ENCODE results near the gene C16orf78. TPM values are rescaled to one million over a fixed set of nuclear protein-coding genes. Genes with fewer than 3 reads are reported as not detected.
A peak's percentile ranks its signal among the peaks of the same experiment; 100 is the strongest.
"Not testable (repeated sequence)": the region's sequence is repeated elsewhere in the genome, so short reads cannot be mapped to it uniquely, and the experiment has no call there.

The C16orf78 gene
- total and polyA plus RNA-seq, 7 experiments from 2014 or later, result not detected

GRCh38 chr16:49354101-49354500, 19.5 kb upstream of the C16orf78 start:
- POLR2A ChIA-PET, result no interaction called here
- no peak overlapping the region for H3K27ac Mint-ChIP-seq
- H3K9me3 Mint-ChIP-seq, result peaks cover 0 to 4% (median 0%) of the 10 kb centered on the region in 11 donors

GRCh38 chr16:49354991-49355390, 18.6 kb upstream of the C16orf78 start:
- Histone ChIP-seq H3K36me3 (ENCODE audit: control insufficient read depth in 2 of 3, insufficient read depth in 3 of 3, low read length in 3 of 3) (no peaks in the 10 kb centered on the region), H3K27ac (ENCODE audit: low read depth, low read length) (no peak overlapping the region), H3K9me3 (ENCODE audit: control insufficient read depth in 2 of 3, low read length in 3 of 3) (no peaks in the 10 kb centered on the region), H3K27me3 (ENCODE audit: control insufficient read depth in 2 of 2, insufficient read depth in 2 of 2, low read length in 2 of 2) (no peaks in the 10 kb centered on the region), H3K4me3 (ENCODE audit: low read length) (no peak overlapping the region), H3K4me1 (ENCODE audit: control insufficient read depth in 2 of 2, insufficient read depth in 2 of 2, low read length in 2 of 2) (no peaks in the 10 kb centered on the region)
- no peak overlapping the region for H3K27ac Mint-ChIP-seq
- ATAC-seq, result no peak
- ChIA-PET CTCF (no interaction called here), POLR2A (no interaction called here)
- no peak for DNase-seq
- H3K36me3 Mint-ChIP-seq, result no peaks in the 10 kb centered on the region
- H3K27me3 Mint-ChIP-seq, result peaks cover 2 to 30% (median 23%) of the 10 kb centered on the region in 5 donors
- H3K4me3 Mint-ChIP-seq, result no peak overlapping the region
- peaks cover 0 to 7% (median 4%) of the 10 kb centered on the region in 7 donors for H3K4me1 Mint-ChIP-seq
- H3K9me3 Mint-ChIP-seq, result peaks cover 0 to 4% (median 0%) of the 10 kb centered on the region in 11 donors
- intact Hi-C loops (cut with micrococcal nuclease), result no loop called here

More at GRCh38 chr16:49354101-49354500, 19.5 kb upstream of the C16orf78 start:
- Histone ChIP-seq H3K36me3 (ENCODE audit: control insufficient read depth in 2 of 3, insufficient read depth in 3 of 3, low read length in 3 of 3) (no peaks in the 10 kb centered on the region), H3K9me3 (ENCODE audit: control insufficient read depth in 2 of 3, low read length in 3 of 3) (no peaks in the 10 kb centered on the region), H3K27ac (ENCODE audit: low read depth, low read length) (no peak overlapping the region), H3K4me3 (ENCODE audit: low read length) (no peak overlapping the region), H3K27me3 (ENCODE audit: control insufficient read depth in 2 of 2, insufficient read depth in 2 of 2, low read length in 2 of 2) (no peaks in the 10 kb centered on the region), H3K4me1 (ENCODE audit: control insufficient read depth in 2 of 2, insufficient read depth in 2 of 2, low read length in 2 of 2) (no peaks in the 10 kb centered on the region)
- DNase-seq (no peak), ATAC-seq (no peak)
- Mint-ChIP-seq H3K27me3 (peaks cover 2 to 31% (median 23%) of the 10 kb centered on the region in 5 donors), H3K4me3 (no peak overlapping the region), H3K36me3 (no peaks in the 10 kb centered on the region), H3K4me1 (peaks cover 0 to 7% (median 4%) of the 10 kb centered on the region in 7 donors)
- intact Hi-C loops (cut with micrococcal nuclease), result no loop called here
- CTCF ChIA-PET, result no interaction called here

- CTCF ChIA-PET, result no interaction called here
- intact Hi-C loops (cut with micrococcal nuclease), result no loop called here
- Mint-ChIP-seq H3K4me1 (no peaks in the 10 kb centered on the region), H3K9me3 (no peaks in the 10 kb centered on the region), H3K27me3 (peaks cover 0 to 19% (median 13%) of the 10 kb centered on the region in 5 donors), H3K27ac (peak overlapping the region in 1 of 9 donors; percentile 74), H3K4me3 (no peak overlapping the region), H3K36me3 (no peaks in the 10 kb centered on the region)
- ATAC-seq, result no peak
- H3K4me1 ChIP-seq (ENCODE audit: control insufficient read depth in 2 of 2, insufficient read depth in 2 of 2, low read length in 2 of 2), result no peaks in the 10 kb centered on the region
- H3K4me3 ChIP-seq (ENCODE audit: low read length), result no peak overlapping the region
- no peak overlapping the region for H3K27ac ChIP-seq (ENCODE audit: low read depth, low read length)
- no peaks in the 10 kb centered on the region for H3K9me3 ChIP-seq (ENCODE audit: control insufficient read depth in 2 of 3, low read length in 3 of 3)
- POLR2A ChIA-PET, result no interaction called here
- H3K36me3 ChIP-seq (ENCODE audit: control insufficient read depth in 2 of 3, insufficient read depth in 3 of 3, low read length in 3 of 3), result no peaks in the 10 kb centered on the region
- no peaks in the 10 kb centered on the region for H3K27me3 ChIP-seq (ENCODE audit: control insufficient read depth in 2 of 2, insufficient read depth in 2 of 2, low read length in 2 of 2)
- no peak for DNase-seq
These were observed 17.5 kb upstream of the C16orf78 start for GRCh38 chr16:49355933-49356665.

- H3K27me3 Mint-ChIP-seq, result peaks cover 0 to 12% (median 10%) of the 10 kb centered on the region in 5 donors
- no peaks in the 10 kb centered on the region for H3K9me3 Mint-ChIP-seq
- Histone ChIP-seq H3K4me1 (ENCODE audit: control insufficient read depth in 2 of 2, insufficient read depth in 2 of 2, low read length in 2 of 2) (no peaks in the 10 kb centered on the region), H3K4me3 (ENCODE audit: low read length) (no peak overlapping the region), H3K27ac (ENCODE audit: low read depth, low read length) (no peak overlapping the region), H3K27me3 (ENCODE audit: control insufficient read depth in 2 of 2, insufficient read depth in 2 of 2, low read length in 2 of 2) (no peaks in the 10 kb centered on the region), H3K36me3 (ENCODE audit: control insufficient read depth in 2 of 3, insufficient read depth in 3 of 3, low read length in 3 of 3) (no peaks in the 10 kb centered on the region), H3K9me3 (ENCODE audit: control insufficient read depth in 2 of 3, low read length in 3 of 3) (no peaks in the 10 kb centered on the region)
- ATAC-seq, result no peak
- H3K4me3 Mint-ChIP-seq, result no peak overlapping the region
- H3K36me3 Mint-ChIP-seq, result no peaks in the 10 kb centered on the region
- no peaks in the 10 kb centered on the region for H3K4me1 Mint-ChIP-seq
- no peak for DNase-seq
- CTCF ChIA-PET, result no interaction called here
- POLR2A ChIA-PET, result no interaction called here
- intact Hi-C loops (cut with micrococcal nuclease), result no loop called here
- H3K27ac Mint-ChIP-seq, result no peak overlapping the region
These were observed 16.7 kb upstream of the C16orf78 start for GRCh38 chr16:49356728-49357488.

- Histone ChIP-seq H3K36me3 (ENCODE audit: control insufficient read depth in 2 of 3, insufficient read depth in 3 of 3, low read length in 3 of 3) (no peaks in the 10 kb centered on the region), H3K27ac (ENCODE audit: low read depth, low read length) (no peak overlapping the region), H3K27me3 (ENCODE audit: control insufficient read depth in 2 of 2, insufficient read depth in 2 of 2, low read length in 2 of 2) (no peaks in the 10 kb centered on the region), H3K9me3 (ENCODE audit: control insufficient read depth in 2 of 3, low read length in 3 of 3) (no peaks in the 10 kb centered on the region), H3K4me3 (ENCODE audit: low read length) (no peak overlapping the region), H3K4me1 (ENCODE audit: control insufficient read depth in 2 of 2, insufficient read depth in 2 of 2, low read length in 2 of 2) (no peaks in the 10 kb centered on the region)
- DNase-seq (no peak), ATAC-seq (no peak)
- intact Hi-C loops (cut with micrococcal nuclease), result no loop called here
- Mint-ChIP-seq H3K4me3 (no peak overlapping the region), H3K27ac (no peak overlapping the region), H3K36me3 (no peaks in the 10 kb centered on the region), H3K27me3 (peaks cover 0 to 4% (median 4%) of the 10 kb centered on the region in 5 donors), H3K9me3 (peaks cover 0 to 5% (median 0%) of the 10 kb centered on the region in 11 donors), H3K4me1 (no peaks in the 10 kb centered on the region)
- ChIA-PET CTCF (no interaction called here), POLR2A (no interaction called here)
These were observed 14.0 kb upstream of the C16orf78 start for GRCh38 chr16:49359591-49359990.

GRCh38 chr16:49361731-49362130, 11.9 kb upstream of the C16orf78 start:
- DNase-seq; H3K4me1 Mint-ChIP-seq; H3K4me3 Mint-ChIP-seq; H3K9me3 Mint-ChIP-seq; CTCF ChIA-PET; POLR2A ChIA-PET; H3K27me3 Mint-ChIP-seq; intact Hi-C loops (cut with micrococcal nuclease); H3K27ac ChIP-seq (ENCODE audit: low read depth, low read length); H3K9me3 ChIP-seq (ENCODE audit: control insufficient read depth in 2 of 3, low read length in 3 of 3); H3K27me3 ChIP-seq (ENCODE audit: control insufficient read depth in 2 of 2, insufficient read depth in 2 of 2, low read length in 2 of 2); H3K36me3 Mint-ChIP-seq; H3K27ac Mint-ChIP-seq; H3K36me3 ChIP-seq (ENCODE audit: control insufficient read depth in 2 of 3, insufficient read depth in 3 of 3, low read length in 3 of 3); H3K4me1 ChIP-seq (ENCODE audit: control insufficient read depth in 2 of 2, insufficient read depth in 2 of 2, low read length in 2 of 2); H3K4me3 ChIP-seq (ENCODE audit: low read length); ATAC-seq: not testable (repeated sequence)

GRCh38 chr16:49362230-49362629, 11.4 kb upstream of the C16orf78 start:
- peaks cover 0 to 5% (median 0%) of the 10 kb centered on the region in 11 donors for H3K9me3 Mint-ChIP-seq
- no peaks in the 10 kb centered on the region for H3K27me3 ChIP-seq (ENCODE audit: control insufficient read depth in 2 of 2, insufficient read depth in 2 of 2, low read length in 2 of 2)
- CTCF ChIA-PET, result no interaction called here
- no peaks in the 10 kb centered on the region for H3K36me3 ChIP-seq (ENCODE audit: control insufficient read depth in 2 of 3, insufficient read depth in 3 of 3, low read length in 3 of 3)
- peaks cover 0 to 4% (median 1%) of the 10 kb centered on the region in 5 donors for H3K27me3 Mint-ChIP-seq
- H3K27ac Mint-ChIP-seq, result no peak overlapping the region
- no peaks in the 10 kb centered on the region for H3K4me1 ChIP-seq (ENCODE audit: control insufficient read depth in 2 of 2, insufficient read depth in 2 of 2, low read length in 2 of 2)
- no peak overlapping the region for H3K4me3 ChIP-seq (ENCODE audit: low read length)
- intact Hi-C loops (cut with micrococcal nuclease), result no loop called here
- H3K4me1 Mint-ChIP-seq, result no peaks in the 10 kb centered on the region
- DNase-seq (no peak), ATAC-seq (no peak)
- H3K36me3 Mint-ChIP-seq, result no peaks in the 10 kb centered on the region
- no peak overlapping the region for H3K4me3 Mint-ChIP-seq
- POLR2A ChIA-PET, result no interaction called here
- H3K27ac ChIP-seq (ENCODE audit: low read depth, low read length), result no peak overlapping the region
- H3K9me3 ChIP-seq (ENCODE audit: control insufficient read depth in 2 of 3, low read length in 3 of 3), result no peaks in the 10 kb centered on the region

Data from naive thymus-derived CD4-positive, alpha-beta T cell (primary cell).